Aorta (tissue), 5 donors: ENCODE results near the gene NCLN. TPM values are rescaled to one million over a fixed set of nuclear protein-coding genes. Genes with fewer than 3 reads are reported as not detected.
"Not testable (repeated sequence)": the region's sequence is repeated elsewhere in the genome, so short reads cannot be mapped to it uniquely, and the experiment has no call there.

Experiments
- ATAC-seq: fragments of 200-7000 bp; cut with Tn5 transposase; one replicate; pipeline ENCODE4 v1.9.1; 2022; ENCODE audit warnings: moderate library complexity; ENCODE audit not compliant: low FRiP score
- DNase-seq, 2 donors: peaks; one replicate each; pipeline ENCODE4 v3.0.0-alpha.2; 2020
- H3K27ac ChIP-seq, 2 donors: one replicate each; pipeline ENCODE4 v1.5.1; 2013; ENCODE audit warnings: low read length in 2 of 2, mild to moderate bottlenecking in 2 of 2, moderate library complexity in 2 of 2, control low read depth in 1 of 2, inconsistent platforms in 1 of 2, low read depth in 1 of 2
- H3K27me3 ChIP-seq, 2 donors: one replicate each; pipeline ENCODE4 v1.6.1; 2013; ENCODE audit warnings: control low read depth in 1 of 2, low read length in 1 of 2, mild to moderate bottlenecking in 1 of 2, moderate library complexity in 1 of 2; ENCODE audit not compliant: insufficient read depth in 2 of 2, control insufficient read depth in 1 of 2
- H3K36me3 ChIP-seq, 2 donors: one replicate each; pipeline ENCODE4 v1.6.1; 2013; ENCODE audit warnings: control low read depth in 1 of 2, low read length in 1 of 2, mild to moderate bottlenecking in 1 of 2; ENCODE audit not compliant: insufficient read depth in 2 of 2, control insufficient read depth in 1 of 2
- H3K4me1 ChIP-seq, 2 donors: one replicate each; pipeline ENCODE4 v1.6.1; 2013; ENCODE audit warnings: low read length in 2 of 2, control low read depth in 1 of 2, mild to moderate bottlenecking in 1 of 2, moderate library complexity in 1 of 2; ENCODE audit not compliant: insufficient read depth in 2 of 2, control insufficient read depth in 1 of 2
- H3K4me3 ChIP-seq, 2 donors: one replicate each; pipeline ENCODE4 v1.5.1; 2013; ENCODE audit warnings: low read length in 2 of 2, control low read depth in 1 of 2, mild to moderate bottlenecking in 1 of 2
- H3K9me3 ChIP-seq: one replicate; pipeline ENCODE4 v1.6.1; 2013; ENCODE audit warnings: mild to moderate bottlenecking, low read length; ENCODE audit not compliant: control insufficient read depth
- WGBS, 2 donors: extraction: QIAGEN DNeasy Blood & Tissue Kit; methylation state at CpG; one replicate each; pipeline ENCODE4 v1.1.7; 2013; 5-methylcytosine and 5-hydroxymethylcytosine counted together
- intact Hi-C, 2 donors: fragments of 100-400 bp; cut with DNase I; formaldehyde crosslinking; loops; one replicate each; pipeline versions ENCODE4 v1.14.2 to v1.15.0; 2022
- polyA plus RNA-seq, 2 donors: library from polyadenylated mRNA; stranded (reverse); fragments of 200-250 nt; gene quantifications; one replicate each; pipeline ENCODE4 v1.2.3, GENCODE V29; 2013
- total RNA-seq, 2 donors: library from RNA; stranded (reverse); fragmentation: NEBNext Ultra II Directional; extraction: Animal tissue kit (Norgen Biotek cat#: 25700); gene quantifications; one replicate each; pipeline ENCODE4 v1.2.1, GENCODE V29; 2021
- donor health status: healthy with polysubstance abuse.
- donor health status: Bipolar disorder and iron deficiency.
- donor health status: DM: no; HTN: no; CAD: no.
- donor health status: DM: no; HTN: no; CAD: no.
- donor health status: DM: yes; HTN: yes; CAD: no.

Gene NCLN
- total and polyA plus RNA-seq, 4 donors = 14.7 to 47.0 (median 27.8) TPM

GRCh38 chr19:3153286-3154230 is 32.2 kb upstream of the NCLN start:
- Histone ChIP-seq H3K4me3 (no peak overlapping the region), H3K27ac (no peak overlapping the region), H3K27me3 (no peaks in the 10 kb centered on the region), H3K4me1 (no peaks in the 10 kb centered on the region), H3K9me3 (no peaks in the 10 kb centered on the region), H3K36me3 (no peaks in the 10 kb centered on the region)
- WGBS, 2 donors = 87 to 93% methylated on average over 3 of the region's 3 CpGs
- intact Hi-C loops = no loop called here
- ATAC-seq (no peak), DNase-seq (no peak)

GRCh38 chr19:3154447-3154846 is 31.3 kb upstream of the NCLN start:
- H3K36me3 ChIP-seq, ATAC-seq, H3K27me3 ChIP-seq, H3K4me1 ChIP-seq, H3K4me3 ChIP-seq, intact Hi-C loops, H3K9me3 ChIP-seq, H3K27ac ChIP-seq, DNase-seq: not testable (repeated sequence)
- WGBS, 2 donors = 90 to 94% methylated on average over 3 of the region's 3 CpGs

GRCh38 chr19:3154957-3155736 is 30.6 kb upstream of the NCLN start:
- ATAC-seq = peak; percentile 77
- WGBS, 2 donors = 50 to 51% methylated on average over 21 of the region's 21 CpGs
- Histone ChIP-seq H3K4me1 (no peaks in the 10 kb centered on the region), H3K36me3 (no peaks in the 10 kb centered on the region), H3K27me3 (no peaks in the 10 kb centered on the region), H3K4me3 (no peak overlapping the region), H3K9me3 (peaks cover 1% of the 10 kb centered on the region), H3K27ac (no peak overlapping the region)
- peak; percentile 92 to 93 for DNase-seq
- intact Hi-C loops = no loop called here

- Histone ChIP-seq H3K27me3 (no peaks in the 10 kb centered on the region), H3K9me3 (peaks cover 2% of the 10 kb centered on the region), H3K36me3 (no peaks in the 10 kb centered on the region), H3K4me1 (no peaks in the 10 kb centered on the region), H3K27ac (no peak overlapping the region), H3K4me3 (no peak overlapping the region)
- DNase-seq = peak; percentile 38 to 51
- intact Hi-C loops = no loop called here
- no peak for ATAC-seq
- 85 to 87% methylated on average over 23 of the region's 23 CpGs for WGBS, 2 donors
Observed at GRCh38 chr19:3157096-3157845, 28.5 kb upstream of the NCLN start.

GRCh38 chr19:3159565-3159964 is 26.2 kb upstream of the NCLN start:
- intact Hi-C loops = no loop called here
- ATAC-seq = no peak
- 69 to 75% methylated on average over 8 of the region's 8 CpGs for WGBS, 2 donors

GRCh38 chr19:3160219-3160618 is 25.5 kb upstream of the NCLN start:
- no peaks in the 10 kb centered on the region for H3K36me3 ChIP-seq
- WGBS, 2 donors = 68 to 78% methylated on average over 3 of the region's 3 CpGs
- no peak overlapping the region for H3K27ac ChIP-seq
- no peaks in the 10 kb centered on the region for H3K27me3 ChIP-seq
- ATAC-seq = no peak
- intact Hi-C loops = loop anchor here (5.0 to 10.0 kb wide), 6 partner anchors 33 to 275 kb away; no protein-coding TSS in a partner anchor
- no peak for DNase-seq
- no peak overlapping the region for H3K4me3 ChIP-seq
- H3K4me1 ChIP-seq = no peaks in the 10 kb centered on the region
- peaks cover 2% of the 10 kb centered on the region for H3K9me3 ChIP-seq

More at GRCh38 chr19:3159565-3159964, 26.2 kb upstream of the NCLN start:
- peaks cover 2% of the 10 kb centered on the region for H3K9me3 ChIP-seq
- no peaks in the 10 kb centered on the region for H3K4me1 ChIP-seq
- H3K27ac ChIP-seq = no peak overlapping the region
- H3K4me3 ChIP-seq = no peak overlapping the region
- H3K27me3 ChIP-seq = no peaks in the 10 kb centered on the region
- no peaks in the 10 kb centered on the region for H3K36me3 ChIP-seq
- peak in 1 of 2 donors; percentile 13 for DNase-seq

GRCh38 chr19:3161453-3161852 is 24.3 kb upstream of the NCLN start:
- Histone ChIP-seq H3K27ac (no peak overlapping the region), H3K4me3 (no peak overlapping the region), H3K9me3 (peaks cover 2% of the 10 kb centered on the region), H3K27me3 (no peaks in the 10 kb centered on the region), H3K36me3 (no peaks in the 10 kb centered on the region), H3K4me1 (no peaks in the 10 kb centered on the region)
- DNase-seq = peak in 1 of 2 donors; percentile 30
- WGBS, 2 donors = 86 to 87% methylated on average over 4 of the region's 4 CpGs
- intact Hi-C loops = loop anchor here (5.0 to 10.0 kb wide), 6 partner anchors 34 to 277 kb away; no protein-coding TSS in a partner anchor
- ATAC-seq = no peak
